OCI-LY7 (cell line): ENCODE data around the gene RAB27B. TPM values are rescaled to one million over a fixed set of nuclear protein-coding genes. Genes with fewer than 3 reads are reported as not detected.

Source experiments
- Bru-seq: library from RNA; stranded (reverse); fragments of 400-500 nt; gene quantifications from one replicate; lab custom pipeline; 2021; lab: Mats Ljungman, UMichigan
- BruChase-seq, 2 experiments: library from RNA; stranded (reverse); fragments of 400-500 nt; gene quantifications; one replicate each; lab custom pipeline; 2021; lab: Mats Ljungman, UMichigan
- BruUV-seq: library from RNA; stranded (reverse); fragments of 400-500 nt; replicated peaks from 2 replicates; lab custom pipeline; 2021; lab: Mats Ljungman, UMichigan
- CTCF ChIA-PET: fragments of 300-600 bp; sonication (Branson Sonifier 250); formaldehyde crosslinking; loops from one replicate; lab custom pipeline; 2022; ENCODE audit warnings: antibody characterized with exemption; ENCODE audit not compliant: unreplicated experiment; lab: Charles Lee
- POLR2A ChIA-PET: fragments of 300-600 bp; sonication (Branson Sonifier 250); formaldehyde crosslinking; loops from one replicate; lab custom pipeline; 2022; ENCODE audit warnings: antibody characterized with exemption; lab: Charles Lee
- DNase-seq: peaks from one replicate; pipeline ENCODE4 v3.0.0-alpha.2; 2015; ENCODE audit warnings: low spot score
- H2AFZ ChIP-seq: fragments of 200-600 bp; sonication (generic), shearing (Covaris generic); 2 replicates; pipeline ENCODE4 v1.6.1; 2014; ENCODE audit warnings: mild to moderate bottlenecking, antibody characterized with exemption, low read length, moderate library complexity
- H3K27ac ChIP-seq: fragments of 200-600 bp; sonication (generic); 2 replicates; pipeline ENCODE4 v1.5.1; 2014; ENCODE audit warnings: mixed run types, low read depth, mild to moderate bottlenecking, moderate library complexity, low read length, inconsistent platforms; ENCODE audit not compliant: poor library complexity, severe bottlenecking
- H3K36me3 ChIP-seq: fragments of 200-600 bp; sonication (generic); 2 replicates; pipeline ENCODE4 v1.6.1; 2014; ENCODE audit warnings: mild to moderate bottlenecking, antibody characterized with exemption, low read length, moderate library complexity, mixed read lengths; ENCODE audit not compliant: insufficient read depth
- H3K4me1 ChIP-seq: fragments of 200-600 bp; sonication (generic); 2 replicates; pipeline ENCODE4 v1.5.1; 2014; ENCODE audit warnings: mild to moderate bottlenecking, low read length; ENCODE audit not compliant: insufficient read depth, poor library complexity, severe bottlenecking
- H3K4me2 ChIP-seq: fragments of 200-600 bp; sonication (generic); 2 replicates; pipeline ENCODE4 v1.6.1; 2014; ENCODE audit warnings: mild to moderate bottlenecking, low read length
- H3K4me3 ChIP-seq: fragments of 200-600 bp; sonication (generic); 2 replicates; pipeline ENCODE4 v1.5.1; 2014; ENCODE audit warnings: mild to moderate bottlenecking, low read depth, low read length; ENCODE audit not compliant: poor library complexity, severe bottlenecking
- H3K79me2 ChIP-seq: fragments of 200-600 bp; sonication (generic); 2 replicates; pipeline ENCODE4 v1.6.1; 2016; ENCODE audit warnings: low read depth, mild to moderate bottlenecking, low read length, moderate library complexity, mixed read lengths; ENCODE audit not compliant: insufficient read depth
- H3K9me2 ChIP-seq: fragments of 200-600 bp; sonication (generic); 2 replicates; pipeline ENCODE4 v1.6.1; 2016; ENCODE audit warnings: mild to moderate bottlenecking, low read length, mixed read lengths; ENCODE audit not compliant: insufficient read depth
- H3K9me3 ChIP-seq: fragments of 200-600 bp; sonication (generic); 2 replicates; pipeline ENCODE4 v1.6.1; 2014; ENCODE audit warnings: mild to moderate bottlenecking, mixed run types, low read length, mixed read lengths
- H4K20me1 ChIP-seq: fragments of 200-600 bp; sonication (generic); 2 replicates; pipeline ENCODE4 v1.6.1; 2014; ENCODE audit warnings: mild to moderate bottlenecking, antibody characterized with exemption, low read length, moderate library complexity, mixed read lengths; ENCODE audit not compliant: insufficient read depth
- CTCF ChIP-seq: fragments of 200-600 bp; sonication (generic); conservative IDR thresholded peaks from 2 replicates; pipeline ENCODE4 v1.5.1; 2014; ENCODE audit warnings: mild to moderate bottlenecking, antibody characterized with exemption, low read length, moderate library complexity, mixed read lengths
- EZH2phosphoT487 ChIP-seq: fragments of 200-600 bp; sonication (generic); IDR thresholded peaks from 2 replicates; pipeline ENCODE4 v1.6.1; 2018; ENCODE audit warnings: low read depth, borderline replicate concordance, mild to moderate bottlenecking, mixed run types, antibody characterized with exemption, low read length, moderate library complexity, mixed read lengths
- intact Hi-C: fragments of 100-400 bp; cut with micrococcal nuclease; formaldehyde crosslinking; loops from one replicate; pipeline ENCODE4 v1.10.0; 2022; ENCODE audit not compliant: unreplicated experiment
- long read RNA-seq: library from polyadenylated mRNA; stranded (forward); transcript quantifications from one replicate; pipeline ENCODE4 v2.0.0, GENCODE V29; 2022
- total RNA-seq, 2 experiments: library from RNA; depleted of rRNA in 1 of 2; stranded (reverse); fragments of >200 nt in 1 of 2; shearing (Covaris generic) in 1 of 2; gene quantifications; 2 replicates each; pipeline ENCODE4 v1.2.3, GENCODE V29; 2014 to 2022

Gene RAB27B
- total RNA-seq (2014; rRNA removed; shearing (Covaris generic)) (not detected in 2 replicates), total RNA-seq (2022) (not detected in 2 replicates), Bru-seq, nascent RNA (percentile 4 among the genes with signal in this experiment), BruChase-seq, experiment 1, labeled RNA remaining after a 6-hour chase (percentile 5 among the genes with signal in this experiment), BruChase-seq, experiment 2, labeled RNA remaining after a 2-hour chase (percentile 14 among the genes with signal in this experiment)
- long read RNA-seq = 0 reads

GRCh38 chr18:54828281-54828881 is at the start of gene RAB27B:
RAB27B (plus strand) TSS chr18:54828477; CDS start chr18:54877586, 49,109 bp downstream.
- POLR2A ChIA-PET = no interaction called here
- intact Hi-C loops = loop anchor here (2.0 kb wide), 1 partner anchor 62 kb away; no protein-coding TSS in a partner anchor
- no peak within 1 kb of the TSS for H3K27ac ChIP-seq
- H3K4me1 ChIP-seq = no peaks in the 10 kb centered on the region
- no TSS peak for BruUV-seq
- H4K20me1 ChIP-seq = no peaks in the 10 kb centered on the region
- CTCF ChIA-PET = no interaction called here
- H3K4me3 ChIP-seq = no peak within 1 kb of the TSS
- no peaks in the 10 kb centered on the region for H3K36me3 ChIP-seq
- H3K9me3 ChIP-seq = no peaks in the 10 kb centered on the region
- H3K9me2 ChIP-seq = no peaks in the 10 kb centered on the region
- no peaks in the 10 kb centered on the region for H3K79me2 ChIP-seq
- no peak for DNase-seq
- H2AFZ ChIP-seq = no peak within 1 kb of the TSS
- H3K4me2 ChIP-seq = no peak within 1 kb of the TSS
- no peak for TF ChIP-seq CTCF
- no peak for TF ChIP-seq EZH2phosphoT487

GRCh38 chr18:54780285-54780861 is 47.9 kb upstream of the RAB27B start:
- Histone ChIP-seq H3K9me2 (no peaks in the 10 kb centered on the region), H2AFZ (no peak overlapping the region), H3K4me3 (no peak overlapping the region), H3K4me2 (no peak overlapping the region), H3K36me3 (no peaks in the 10 kb centered on the region), H3K9me3 (no peaks in the 10 kb centered on the region), H3K79me2 (no peaks in the 10 kb centered on the region), H4K20me1 (no peaks in the 10 kb centered on the region), H3K27ac (no peak overlapping the region), H3K4me1 (no peaks in the 10 kb centered on the region)
- TF ChIP-seq EZH2phosphoT487 (no peak), CTCF (no peak)
- BruUV-seq = no TSS peak
- POLR2A ChIA-PET = no interaction called here
- CTCF ChIA-PET = no interaction called here
- no peak for DNase-seq
- intact Hi-C loops = no loop called here

- no peaks in the 10 kb centered on the region for H4K20me1 ChIP-seq
- H3K4me3 ChIP-seq = no peak overlapping the region
- POLR2A ChIA-PET = interaction anchor here (0.6 kb wide), 1 partner anchor 203 kb away, joined by 3 read pairs; no protein-coding TSS in a partner anchor
- H3K4me2 ChIP-seq = no peak overlapping the region
- no peak for TF ChIP-seq EZH2phosphoT487
- TF ChIP-seq CTCF = no peak
- no peaks in the 10 kb centered on the region for H3K4me1 ChIP-seq
- H3K27ac ChIP-seq = no peak overlapping the region
- no peaks in the 10 kb centered on the region for H3K9me2 ChIP-seq
- CTCF ChIA-PET = no interaction called here
- DNase-seq = no peak
- intact Hi-C loops = no loop called here
- BruUV-seq = no TSS peak
- H3K9me3 ChIP-seq = no peaks in the 10 kb centered on the region
- no peaks in the 10 kb centered on the region for H3K36me3 ChIP-seq
- no peak overlapping the region for H2AFZ ChIP-seq
- no peaks in the 10 kb centered on the region for H3K79me2 ChIP-seq
These were observed 47.3 kb upstream of the RAB27B start for GRCh38 chr18:54780970-54781369.
